Hematopoietic multipotent progenitor cell treated with erythropoietin and hydrocortisone succinate and interleukin-3 and kit ligand, for 4 days (in vitro differentiated cells): Measurements from ENCODE around the gene NCAM2.

Experiments used
- DNase-seq: peaks from one replicate; pipeline ENCODE4 v3.0.0-alpha.2; 2015

The NCAM2 gene

GRCh38 chr21:21029164-21029563 lies 31.0 kb downstream of the NCAM2 start:
- DNase-seq: peak; percentile 71

GRCh38 chr21:21030311-21030710 lies 32.1 kb downstream of the NCAM2 start:
- no peak for DNase-seq

GRCh38 chr21:21034036-21034435 lies 35.8 kb downstream of the NCAM2 start:
- peak; percentile 27 for DNase-seq

- no peak for DNase-seq
These were observed 41.5 kb downstream of the NCAM2 start for GRCh38 chr21:21039624-21040170.

GRCh38 chr21:21045518-21045917 lies 47.3 kb downstream of the NCAM2 start:
- DNase-seq: peak; percentile 19

- DNase-seq: no peak
These were observed 47.9 kb downstream of the NCAM2 start for GRCh38 chr21:21046063-21046462.

- DNase-seq: peak; percentile 66
These were observed 53.2 kb downstream of the NCAM2 start for GRCh38 chr21:21051109-21052055.

- no peak for DNase-seq
These were observed 54.5 kb downstream of the NCAM2 start for GRCh38 chr21:21052672-21053071.

GRCh38 chr21:21057349-21058062 lies 59.3 kb downstream of the NCAM2 start:
- DNase-seq: no peak

GRCh38 chr21:21063828-21064227 lies 65.6 kb downstream of the NCAM2 start:
- no peak for DNase-seq

- no peak for DNase-seq
These were observed 66.1 kb downstream of the NCAM2 start for GRCh38 chr21:21064353-21064752.

- no peak for DNase-seq
These were observed 69.2 kb downstream of the NCAM2 start for GRCh38 chr21:21067375-21067774.

GRCh38 chr21:21074305-21074704 lies 76.1 kb downstream of the NCAM2 start:
- DNase-seq: no peak

- no peak for DNase-seq
These were observed 77.8 kb downstream of the NCAM2 start for GRCh38 chr21:21076051-21076450.

GRCh38 chr21:21076491-21076890 lies 78.3 kb downstream of the NCAM2 start:
- no peak for DNase-seq

GRCh38 chr21:21079646-21080045 lies 81.4 kb downstream of the NCAM2 start:
- no peak for DNase-seq

GRCh38 chr21:21084179-21084578 lies 86.0 kb downstream of the NCAM2 start:
- no peak for DNase-seq

- no peak for DNase-seq
These were observed 87.0 kb downstream of the NCAM2 start for GRCh38 chr21:21085206-21085605.

- no peak for DNase-seq
These were observed 98.7 kb downstream of the NCAM2 start for GRCh38 chr21:21096956-21097355.

GRCh38 chr21:21097466-21097865 lies 99.3 kb downstream of the NCAM2 start:
- no peak for DNase-seq

GRCh38 chr21:21101911-21102310 lies 103.7 kb downstream of the NCAM2 start:
- DNase-seq: peak; percentile 73

GRCh38 chr21:21102896-21103295 lies 104.7 kb downstream of the NCAM2 start:
- no peak for DNase-seq

- DNase-seq: no peak
These were observed 105.5 kb downstream of the NCAM2 start for GRCh38 chr21:21103692-21104091.

- DNase-seq: no peak
These were observed 111.5 kb downstream of the NCAM2 start for GRCh38 chr21:21109736-21110135.
